GM23248 (cell line): ENCODE measurements around the gene MFSD2A.

ENCODE experiments used
- EZH2 ChIP-seq: fragments of 200-600 bp; sonication (generic); IDR thresholded peaks from 2 replicates; pipeline ENCODE4 v1.6.1; 2018; ENCODE audit warnings: antibody characterized with exemption, mild to moderate bottlenecking; ENCODE audit not compliant: insufficient read depth, poor library complexity, severe bottlenecking
- EZH2phosphoT487 ChIP-seq: fragments of 200-600 bp; sonication (generic); IDR thresholded peaks from 2 replicates; pipeline ENCODE4 v1.6.1; 2018; ENCODE audit warnings: antibody characterized with exemption, moderate library complexity, mild to moderate bottlenecking, low read depth; ENCODE audit not compliant: insufficient read depth

- TF ChIP-seq EZH2phosphoT487 (no peak), EZH2 (no peak)
Measured at GRCh38 chr1:39936724-39937491, 18.0 kb upstream of the MFSD2A start.
